HL-60 (cell line): ENCODE data around the gene ARHGAP29.

Source experiments
- DNase-seq, 2 experiments: peaks; one replicate each; pipeline ENCODE4 v3.0.0-alpha.2; 2010 to 2020; ENCODE audit warnings: low read depth in 1 of 2, low spot score in 1 of 2
- H3K27ac ChIP-seq: fragments of 250-450 bp; sonication (Bioruptor Pico); replicated peaks from 2 replicates; pipeline ENCODE4 v1.5.1; 2020; ENCODE audit warnings: mild to moderate bottlenecking, moderate library complexity
- H3K27me3 ChIP-seq: fragments of 250-450 bp; sonication (Bioruptor Pico); 2 replicates; pipeline ENCODE4 v1.5.1; 2021; ENCODE audit warnings: mild to moderate bottlenecking, moderate library complexity; ENCODE audit not compliant: insufficient read depth, poor library complexity, severe bottlenecking
- H3K4me3 ChIP-seq: replicated peaks from 2 replicates; pipeline ENCODE4 v1.5.1; 2011; ENCODE audit warnings: mild to moderate bottlenecking, control low read depth, low read length; ENCODE audit not compliant: insufficient read depth
- GABPA ChIP-seq: IDR thresholded peaks from 2 replicates; pipeline ENCODE4 v1.6.1; 2012; ENCODE audit warnings: low read depth
- POLR2AphosphoS5 ChIP-seq: IDR thresholded peaks from 2 replicates; pipeline ENCODE4 v1.6.1; 2012; ENCODE audit warnings: low read depth
- SPI1 ChIP-seq: IDR thresholded peaks from 2 replicates; pipeline ENCODE4 v1.6.1; 2012; ENCODE audit warnings: low read depth, mild to moderate bottlenecking, borderline replicate concordance
- TF ChIP-seq, protein P1 (sequence below): IDR thresholded peaks from 2 replicates; pipeline ENCODE4 v1.6.1; 2012; ENCODE audit warnings: low read depth; ENCODE audit not compliant: insufficient replicate concordance
- TF ChIP-seq, protein P2 (sequence below): IDR thresholded peaks from one replicate; pipeline ENCODE4 v1.5.1; 2011; ENCODE audit warnings: low read length, control low read depth, inconsistent platforms; ENCODE audit not compliant: insufficient read depth

Gene ARHGAP29

DNA sequence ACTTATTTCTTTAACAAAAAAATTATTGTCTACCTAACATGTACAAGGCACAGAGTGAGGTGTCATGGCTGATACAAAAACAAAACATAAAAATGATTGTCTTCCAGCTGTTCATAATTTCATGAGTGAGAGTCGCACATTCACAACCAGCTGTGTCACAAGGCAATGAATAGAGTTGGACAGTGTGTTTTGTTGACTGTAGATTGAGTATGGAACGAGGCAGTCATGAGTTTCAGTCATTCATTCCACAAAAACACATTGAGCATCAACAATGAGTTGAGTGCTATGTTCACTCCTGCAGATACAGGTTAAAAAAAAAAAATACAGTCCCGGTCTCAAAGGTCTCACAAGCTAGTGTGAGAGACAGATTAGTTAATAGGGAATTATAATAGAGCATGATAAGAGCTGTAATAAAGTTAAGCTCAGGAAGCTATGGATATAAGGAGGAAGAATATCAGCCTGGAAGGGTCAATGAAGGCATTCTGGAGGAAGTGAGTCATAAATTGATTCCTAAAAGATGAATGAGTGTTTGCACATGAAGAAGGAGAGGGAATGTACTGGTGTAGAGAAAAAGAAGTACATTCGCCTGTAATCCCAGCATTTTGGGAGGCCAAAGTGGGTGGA lies 47.8 kb upstream of the ARHGAP29 start:
- Histone ChIP-seq H3K27me3 (no peaks in the 10 kb centered on the region), H3K27ac (no peak overlapping the region), H3K4me3 (no peak overlapping the region)
- TF ChIP-seq SPI1, result no peak
- no peak for TF ChIP-seq GABPA
- TF ChIP-seq, protein P1, sequence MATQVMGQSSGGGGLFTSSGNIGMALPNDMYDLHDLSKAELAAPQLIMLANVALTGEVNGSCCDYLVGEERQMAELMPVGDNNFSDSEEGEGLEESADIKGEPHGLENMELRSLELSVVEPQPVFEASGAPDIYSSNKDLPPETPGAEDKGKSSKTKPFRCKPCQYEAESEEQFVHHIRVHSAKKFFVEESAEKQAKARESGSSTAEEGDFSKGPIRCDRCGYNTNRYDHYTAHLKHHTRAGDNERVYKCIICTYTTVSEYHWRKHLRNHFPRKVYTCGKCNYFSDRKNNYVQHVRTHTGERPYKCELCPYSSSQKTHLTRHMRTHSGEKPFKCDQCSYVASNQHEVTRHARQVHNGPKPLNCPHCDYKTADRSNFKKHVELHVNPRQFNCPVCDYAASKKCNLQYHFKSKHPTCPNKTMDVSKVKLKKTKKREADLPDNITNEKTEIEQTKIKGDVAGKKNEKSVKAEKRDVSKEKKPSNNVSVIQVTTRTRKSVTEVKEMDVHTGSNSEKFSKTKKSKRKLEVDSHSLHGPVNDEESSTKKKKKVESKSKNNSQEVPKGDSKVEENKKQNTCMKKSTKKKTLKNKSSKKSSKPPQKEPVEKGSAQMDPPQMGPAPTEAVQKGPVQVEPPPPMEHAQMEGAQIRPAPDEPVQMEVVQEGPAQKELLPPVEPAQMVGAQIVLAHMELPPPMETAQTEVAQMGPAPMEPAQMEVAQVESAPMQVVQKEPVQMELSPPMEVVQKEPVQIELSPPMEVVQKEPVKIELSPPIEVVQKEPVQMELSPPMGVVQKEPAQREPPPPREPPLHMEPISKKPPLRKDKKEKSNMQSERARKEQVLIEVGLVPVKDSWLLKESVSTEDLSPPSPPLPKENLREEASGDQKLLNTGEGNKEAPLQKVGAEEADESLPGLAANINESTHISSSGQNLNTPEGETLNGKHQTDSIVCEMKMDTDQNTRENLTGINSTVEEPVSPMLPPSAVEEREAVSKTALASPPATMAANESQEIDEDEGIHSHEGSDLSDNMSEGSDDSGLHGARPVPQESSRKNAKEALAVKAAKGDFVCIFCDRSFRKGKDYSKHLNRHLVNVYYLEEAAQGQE, result no peak
- no peak for TF ChIP-seq POLR2AphosphoS5
- TF ChIP-seq, protein P2, sequence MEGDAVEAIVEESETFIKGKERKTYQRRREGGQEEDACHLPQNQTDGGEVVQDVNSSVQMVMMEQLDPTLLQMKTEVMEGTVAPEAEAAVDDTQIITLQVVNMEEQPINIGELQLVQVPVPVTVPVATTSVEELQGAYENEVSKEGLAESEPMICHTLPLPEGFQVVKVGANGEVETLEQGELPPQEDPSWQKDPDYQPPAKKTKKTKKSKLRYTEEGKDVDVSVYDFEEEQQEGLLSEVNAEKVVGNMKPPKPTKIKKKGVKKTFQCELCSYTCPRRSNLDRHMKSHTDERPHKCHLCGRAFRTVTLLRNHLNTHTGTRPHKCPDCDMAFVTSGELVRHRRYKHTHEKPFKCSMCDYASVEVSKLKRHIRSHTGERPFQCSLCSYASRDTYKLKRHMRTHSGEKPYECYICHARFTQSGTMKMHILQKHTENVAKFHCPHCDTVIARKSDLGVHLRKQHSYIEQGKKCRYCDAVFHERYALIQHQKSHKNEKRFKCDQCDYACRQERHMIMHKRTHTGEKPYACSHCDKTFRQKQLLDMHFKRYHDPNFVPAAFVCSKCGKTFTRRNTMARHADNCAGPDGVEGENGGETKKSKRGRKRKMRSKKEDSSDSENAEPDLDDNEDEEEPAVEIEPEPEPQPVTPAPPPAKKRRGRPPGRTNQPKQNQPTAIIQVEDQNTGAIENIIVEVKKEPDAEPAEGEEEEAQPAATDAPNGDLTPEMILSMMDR, result no peak
- DNase-seq, result no peak

DNA sequence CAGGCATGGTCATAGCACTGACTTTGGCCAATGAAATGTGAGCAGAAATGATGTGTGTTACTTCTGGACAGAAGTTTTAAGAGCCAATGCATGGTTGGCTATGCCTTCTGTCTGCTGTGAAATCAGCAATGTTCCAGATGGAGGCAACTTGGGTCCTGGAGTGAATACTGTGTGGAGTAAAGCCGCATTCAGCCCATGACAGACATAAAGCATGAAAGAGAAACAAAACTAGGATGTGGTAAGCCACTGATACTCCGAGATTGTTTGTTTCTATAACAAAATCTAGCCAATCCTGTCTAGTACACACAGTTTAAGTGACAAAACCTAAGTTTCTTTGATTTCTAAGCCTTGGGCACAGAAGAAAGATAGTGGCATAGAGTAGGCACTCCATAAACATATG lies 47.1 kb upstream of the ARHGAP29 start:
- Histone ChIP-seq H3K27ac (no peak overlapping the region), H3K27me3 (no peaks in the 10 kb centered on the region), H3K4me3 (no peak overlapping the region)
- no peak for DNase-seq
- TF ChIP-seq, protein P2, result no peak
- TF ChIP-seq GABPA (no peak), POLR2AphosphoS5 (no peak), SPI1 (no peak)
- TF ChIP-seq, protein P1, result no peak

DNA sequence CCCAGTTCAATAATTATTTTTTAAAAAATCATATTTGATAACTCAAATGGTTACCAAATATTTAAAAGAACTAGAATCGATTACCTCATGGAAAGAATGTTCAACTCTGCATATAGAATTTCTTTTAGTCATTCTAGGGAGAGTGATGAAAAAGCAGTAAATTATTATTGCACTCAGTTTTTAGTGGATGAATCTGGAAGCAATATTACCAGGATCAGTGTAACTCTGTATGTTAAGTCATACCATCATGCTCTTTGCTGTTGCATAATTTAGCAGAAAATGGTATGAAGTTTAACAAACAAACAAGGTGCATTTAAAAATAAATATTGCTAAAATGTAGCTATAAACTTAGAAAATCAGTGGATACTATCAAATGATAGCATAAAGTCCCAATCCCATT lies 46.1 kb upstream of the ARHGAP29 start:
- TF ChIP-seq POLR2AphosphoS5 (no peak), GABPA (no peak), SPI1 (no peak)
- TF ChIP-seq, protein P2, result no peak
- TF ChIP-seq, protein P1, result no peak
- no peak for DNase-seq
- Histone ChIP-seq H3K27ac (no peak overlapping the region), H3K4me3 (no peak overlapping the region), H3K27me3 (no peaks in the 10 kb centered on the region)
